ENCODE measurements around the gene KCNAB1. TPM values are rescaled to one million over a fixed set of nuclear protein-coding genes. Genes with fewer than 3 reads are reported as not detected.

The KCNAB1 gene
- total RNA-seq, 1 donor from 2014 or later, result 16.5 TPM

DNA sequence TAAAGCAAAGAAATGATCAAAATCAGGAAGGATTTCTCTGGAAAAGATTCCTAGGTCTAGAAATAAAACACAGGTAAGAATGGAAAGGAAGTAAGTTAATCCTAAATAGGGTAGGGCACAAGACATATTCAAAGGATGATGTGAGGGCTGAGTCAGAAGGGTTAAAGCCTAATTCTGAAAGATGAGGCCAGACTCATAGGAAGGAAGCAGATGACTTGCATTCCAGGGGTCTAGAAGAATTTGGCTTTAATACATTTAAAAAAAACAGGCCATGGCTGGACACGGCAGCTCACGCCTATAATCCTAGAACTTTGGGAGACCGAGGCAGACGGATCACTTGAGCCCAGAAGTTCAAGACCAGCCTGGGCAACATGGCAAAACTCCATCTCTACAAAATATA lies 431.4 kb downstream of the KCNAB1 start:
- H3K27me3 Mint-ChIP-seq (ENCODE audit: unreplicated experiment), result peaks cover 4% of the 10 kb centered on the region
- peaks cover 22% of the 10 kb centered on the region for H3K4me1 Mint-ChIP-seq (ENCODE audit: low read depth, unreplicated experiment)
- DNase-seq, result no peak
- TF ChIP-seq, protein P1, sequence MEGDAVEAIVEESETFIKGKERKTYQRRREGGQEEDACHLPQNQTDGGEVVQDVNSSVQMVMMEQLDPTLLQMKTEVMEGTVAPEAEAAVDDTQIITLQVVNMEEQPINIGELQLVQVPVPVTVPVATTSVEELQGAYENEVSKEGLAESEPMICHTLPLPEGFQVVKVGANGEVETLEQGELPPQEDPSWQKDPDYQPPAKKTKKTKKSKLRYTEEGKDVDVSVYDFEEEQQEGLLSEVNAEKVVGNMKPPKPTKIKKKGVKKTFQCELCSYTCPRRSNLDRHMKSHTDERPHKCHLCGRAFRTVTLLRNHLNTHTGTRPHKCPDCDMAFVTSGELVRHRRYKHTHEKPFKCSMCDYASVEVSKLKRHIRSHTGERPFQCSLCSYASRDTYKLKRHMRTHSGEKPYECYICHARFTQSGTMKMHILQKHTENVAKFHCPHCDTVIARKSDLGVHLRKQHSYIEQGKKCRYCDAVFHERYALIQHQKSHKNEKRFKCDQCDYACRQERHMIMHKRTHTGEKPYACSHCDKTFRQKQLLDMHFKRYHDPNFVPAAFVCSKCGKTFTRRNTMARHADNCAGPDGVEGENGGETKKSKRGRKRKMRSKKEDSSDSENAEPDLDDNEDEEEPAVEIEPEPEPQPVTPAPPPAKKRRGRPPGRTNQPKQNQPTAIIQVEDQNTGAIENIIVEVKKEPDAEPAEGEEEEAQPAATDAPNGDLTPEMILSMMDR (IDR thresholded peaks at IDR 0.05; ENCODE audit: partially characterized antibody, unreplicated experiment), result no peak
- H3K4me3 Mint-ChIP-seq (ENCODE audit: unreplicated experiment), result peak overlapping the region; percentile 8
- peak overlapping the region; percentile 15 for H3K27ac Mint-ChIP-seq (ENCODE audit: unreplicated experiment)
- no peaks in the 10 kb centered on the region for H3K36me3 Mint-ChIP-seq (ENCODE audit: unreplicated experiment)
- peaks cover 7% of the 10 kb centered on the region for H3K9me3 Mint-ChIP-seq (ENCODE audit: unreplicated experiment)

DNA sequence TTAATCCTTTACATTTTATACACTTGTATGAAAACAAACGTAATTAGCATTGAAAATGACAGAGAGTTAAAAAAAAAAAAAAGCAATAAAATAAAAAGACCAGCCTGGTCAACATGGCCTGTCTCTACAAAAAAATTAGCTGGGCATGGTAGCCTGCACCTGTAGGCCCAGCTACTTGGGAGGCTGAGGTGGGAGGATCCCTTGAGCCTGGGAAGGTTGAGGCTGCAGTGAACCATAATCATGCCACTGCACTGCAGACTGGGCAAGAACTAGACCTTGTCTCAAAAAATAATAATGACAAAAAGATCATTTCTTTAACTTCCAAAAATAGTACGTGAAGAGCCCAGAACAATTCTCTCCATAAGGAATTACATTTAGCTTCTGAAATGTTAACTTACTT lies 432.6 kb downstream of the KCNAB1 start:
- Mint-ChIP-seq H3K27ac (ENCODE audit: unreplicated experiment) (no peak overlapping the region), H3K4me1 (ENCODE audit: low read depth, unreplicated experiment) (peaks cover 22% of the 10 kb centered on the region), H3K4me3 (ENCODE audit: unreplicated experiment) (no peak overlapping the region), H3K36me3 (ENCODE audit: unreplicated experiment) (no peaks in the 10 kb centered on the region), H3K27me3 (ENCODE audit: unreplicated experiment) (peaks cover 4% of the 10 kb centered on the region), H3K9me3 (ENCODE audit: unreplicated experiment) (peaks cover 7% of the 10 kb centered on the region)
- no peak for DNase-seq
- TF ChIP-seq, protein P1 (IDR thresholded peaks at IDR 0.05; ENCODE audit: partially characterized antibody, unreplicated experiment), result no peak

DNA sequence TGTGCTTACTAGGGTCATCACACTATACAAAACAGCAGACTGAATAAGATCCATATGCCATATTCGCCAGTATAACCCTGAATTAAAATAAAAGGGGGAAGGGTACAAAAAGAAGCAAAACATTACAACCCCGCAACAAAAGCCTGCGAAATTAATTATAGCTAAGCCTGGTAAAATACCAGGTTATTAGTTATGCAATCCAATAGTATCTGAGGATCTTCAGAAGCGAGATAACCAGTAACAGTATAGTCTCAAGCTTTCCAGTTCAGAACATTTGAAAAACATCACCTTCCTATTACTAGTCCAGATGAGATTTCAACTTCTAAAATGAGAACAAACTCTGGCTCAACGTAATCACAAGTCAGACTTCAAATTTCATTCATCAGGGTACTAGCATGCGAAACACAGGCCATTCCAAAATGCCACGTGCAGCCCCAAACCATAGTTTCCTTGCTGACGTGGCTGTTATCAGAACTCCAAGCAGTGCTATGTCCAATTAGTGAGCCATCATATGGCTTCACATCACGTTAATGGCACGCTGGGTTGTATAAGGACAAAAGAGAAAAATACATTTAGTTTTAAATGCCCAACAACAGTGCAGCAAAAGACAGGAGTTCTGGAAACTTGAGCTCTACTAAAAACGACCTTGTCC lies 433.5 kb downstream of the KCNAB1 start:
- Mint-ChIP-seq H3K27me3 (ENCODE audit: unreplicated experiment) (peaks cover 4% of the 10 kb centered on the region), H3K4me3 (ENCODE audit: unreplicated experiment) (peak overlapping the region; percentile 96), H3K27ac (ENCODE audit: unreplicated experiment) (peak overlapping the region; percentile 28), H3K9me3 (ENCODE audit: unreplicated experiment) (peaks cover 7% of the 10 kb centered on the region), H3K4me1 (ENCODE audit: low read depth, unreplicated experiment) (peaks cover 22% of the 10 kb centered on the region), H3K36me3 (ENCODE audit: unreplicated experiment) (no peaks in the 10 kb centered on the region)
- no peak for DNase-seq
- TF ChIP-seq, protein P1 (IDR thresholded peaks at IDR 0.05; ENCODE audit: partially characterized antibody, unreplicated experiment), result no peak

DNA sequence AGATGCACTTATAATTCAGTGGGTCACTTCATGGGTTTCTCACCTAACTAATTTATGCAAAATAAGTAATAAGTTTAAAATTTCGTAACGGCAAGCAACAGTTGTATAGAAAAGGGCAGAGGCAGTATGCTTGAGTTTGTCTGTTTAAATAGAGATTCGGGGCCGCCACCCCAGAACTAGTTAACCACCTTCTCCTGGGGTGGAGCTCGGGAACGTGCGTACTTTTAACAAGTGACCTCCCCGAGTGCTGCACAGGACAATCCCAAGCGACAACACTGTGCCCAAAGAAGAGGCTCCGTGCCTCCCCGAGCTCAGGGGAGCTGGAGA lies 434.1 kb downstream of the KCNAB1 start:
- no peak for DNase-seq
- Mint-ChIP-seq H3K27ac (ENCODE audit: unreplicated experiment) (peak overlapping the region; percentile 20), H3K4me3 (ENCODE audit: unreplicated experiment) (peak overlapping the region; percentile 96), H3K27me3 (ENCODE audit: unreplicated experiment) (peaks cover 4% of the 10 kb centered on the region), H3K36me3 (ENCODE audit: unreplicated experiment) (no peaks in the 10 kb centered on the region), H3K4me1 (ENCODE audit: low read depth, unreplicated experiment) (peaks cover 24% of the 10 kb centered on the region), H3K9me3 (ENCODE audit: unreplicated experiment) (peaks cover 7% of the 10 kb centered on the region)
- TF ChIP-seq, protein P1 (IDR thresholded peaks at IDR 0.05; ENCODE audit: partially characterized antibody, unreplicated experiment), result no peak

DNA sequence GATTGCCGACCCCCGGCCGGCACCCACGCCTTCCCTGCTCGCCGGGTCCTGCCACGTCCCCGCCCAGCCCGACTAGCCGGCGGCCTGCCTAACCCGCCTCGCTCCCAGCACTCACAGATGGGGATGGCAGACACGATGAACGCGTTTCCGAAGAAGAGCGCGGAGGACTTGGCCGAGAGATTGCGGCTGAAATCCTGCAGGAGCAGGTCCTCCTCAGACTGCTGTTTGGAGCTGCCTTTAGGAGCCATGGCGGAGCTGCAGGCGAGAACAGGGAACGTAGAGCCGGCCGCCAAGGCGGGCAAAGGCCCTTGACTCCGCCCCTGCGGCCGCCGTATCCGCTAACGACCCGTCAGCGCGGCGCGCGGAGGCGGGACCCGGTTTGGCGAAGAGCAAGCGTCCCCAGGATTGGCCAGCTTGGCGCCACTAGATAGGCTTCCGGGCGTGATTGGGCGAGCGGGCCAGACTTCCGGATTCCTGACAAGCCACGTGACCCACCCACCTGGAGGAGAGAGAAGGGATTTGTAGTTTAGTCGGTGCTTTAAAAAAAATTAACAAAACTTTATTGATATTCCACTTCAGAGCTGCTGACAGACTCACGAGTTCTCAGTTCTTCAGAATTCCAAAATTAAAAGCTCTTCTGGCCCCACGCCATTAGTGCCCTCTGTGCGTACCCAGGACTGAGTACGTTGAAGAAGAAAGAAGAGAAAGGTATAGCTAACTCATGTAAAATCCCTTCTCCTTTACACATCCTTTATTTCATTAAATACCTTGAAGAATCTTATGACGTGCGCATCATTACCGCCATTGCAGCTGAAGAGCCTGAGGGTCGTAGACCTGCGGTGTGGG lies 434.7 kb downstream of the KCNAB1 start, which contains the start of gene SSR3:
Gene SSR3 (minus strand): TSS at position 276 of the 846 bp plus-strand sequence. CDS start 28 bp downstream, at position 248.
- Mint-ChIP-seq H3K27ac (ENCODE audit: unreplicated experiment) (peak within 1 kb of the TSS; percentile 91), H3K4me3 (ENCODE audit: unreplicated experiment) (peak within 1 kb of the TSS; percentile 96), H3K36me3 (ENCODE audit: unreplicated experiment) (no peaks in the 10 kb centered on the region), H3K27me3 (ENCODE audit: unreplicated experiment) (peaks cover 4% of the 10 kb centered on the region), H3K4me1 (ENCODE audit: low read depth, unreplicated experiment) (peaks cover 24% of the 10 kb centered on the region), H3K9me3 (ENCODE audit: unreplicated experiment) (peaks cover 7% of the 10 kb centered on the region)
- TF ChIP-seq, protein P1 (IDR thresholded peaks at IDR 0.05; ENCODE audit: partially characterized antibody, unreplicated experiment), result peak; percentile 61
- peak; percentile 99 for DNase-seq
